Mesenchymal stem cell (in vitro differentiated cells and primary cell): ENCODE data around the gene TMEM100.
A peak's percentile ranks its signal among the peaks of the same experiment; 100 is the strongest.

Source experiments
- DNase-seq: peaks from one replicate; pipeline ENCODE4 v3.0.0-alpha.2; 2013
- H2AFZ ChIP-seq: one replicate; pipeline ENCODE4 v1.6.1; 2013; ENCODE audit warnings: low read depth, mild to moderate bottlenecking, control low read depth, inconsistent platforms, low read length, moderate library complexity
- H2AK5ac ChIP-seq: 2 replicates; pipeline ENCODE4 v1.6.1; 2013; ENCODE audit warnings: low read length, moderate library complexity, mild to moderate bottlenecking, inconsistent platforms; ENCODE audit not compliant: severe bottlenecking
- H2BK120ac ChIP-seq: one replicate; pipeline ENCODE4 v1.6.1; 2013; ENCODE audit warnings: low read depth, mild to moderate bottlenecking, inconsistent platforms, low read length, moderate library complexity
- H2BK12ac ChIP-seq, 2 experiments: one replicate each; pipeline ENCODE4 v1.6.1; 2013; ENCODE audit warnings: inconsistent platforms in 2 of 2, low read length in 2 of 2, mild to moderate bottlenecking in 2 of 2, moderate library complexity in 2 of 2, control low read depth in 1 of 2
- H2BK15ac ChIP-seq: one replicate; pipeline ENCODE4 v1.6.1; 2013; ENCODE audit warnings: mild to moderate bottlenecking, low read depth, inconsistent platforms; ENCODE audit not compliant: poor library complexity, severe bottlenecking
- H2BK5ac ChIP-seq: 2 replicates; pipeline ENCODE4 v1.6.1; 2013; ENCODE audit warnings: low read depth, mild to moderate bottlenecking, low read length, control low read depth, inconsistent platforms; ENCODE audit not compliant: poor library complexity, severe bottlenecking
- H3K14ac ChIP-seq, 2 experiments: one replicate each; pipeline ENCODE4 v1.6.1; 2013; ENCODE audit warnings: inconsistent platforms in 2 of 2, low read length in 2 of 2, control low read depth in 1 of 2, mild to moderate bottlenecking in 1 of 2, moderate library complexity in 1 of 2
- H3K18ac ChIP-seq, 2 experiments: one replicate each; pipeline ENCODE4 v1.6.1; 2013; ENCODE audit warnings: inconsistent platforms in 2 of 2, low read length in 2 of 2, control low read depth in 1 of 2, low read depth in 1 of 2, mild to moderate bottlenecking in 1 of 2
- H3K23ac ChIP-seq, 2 experiments: one replicate each; pipeline ENCODE4 v1.6.1; 2013; ENCODE audit warnings: inconsistent platforms in 2 of 2, low read length in 2 of 2, mild to moderate bottlenecking in 2 of 2, moderate library complexity in 2 of 2, control low read depth in 1 of 2
- H3K27ac ChIP-seq: 2 replicates; pipeline ENCODE4 v1.5.1; 2013; ENCODE audit warnings: mild to moderate bottlenecking, moderate library complexity, low read length, control low read depth, inconsistent platforms; ENCODE audit not compliant: poor library complexity, severe bottlenecking
- H3K27me3 ChIP-seq, 2 experiments: 2 replicates each; pipeline versions ENCODE4 v1.6.1 to v1.7.0; 2013; ENCODE audit warnings: low read length in 2 of 2, mild to moderate bottlenecking in 2 of 2, moderate library complexity in 2 of 2, control low read depth in 1 of 2, inconsistent platforms in 1 of 2; ENCODE audit not compliant: control insufficient read depth in 1 of 2, insufficient read depth in 1 of 2
- H3K36me3 ChIP-seq, 2 experiments: 2 replicates each; pipeline versions ENCODE4 v1.6.1 to v1.7.0; 2013; ENCODE audit warnings: low read length in 2 of 2, control low read depth in 1 of 2, inconsistent platforms in 1 of 2, low read depth in 1 of 2, mild to moderate bottlenecking in 1 of 2; ENCODE audit not compliant: insufficient read depth in 2 of 2, control insufficient read depth in 1 of 2
- H3K4ac ChIP-seq, 2 experiments: one replicate each; pipeline ENCODE4 v1.6.1; 2013; ENCODE audit warnings: inconsistent platforms in 2 of 2, low read length in 2 of 2, mild to moderate bottlenecking in 2 of 2, moderate library complexity in 2 of 2, control low read depth in 1 of 2, low read depth in 1 of 2
- H3K4me1 ChIP-seq: 2 replicates; pipeline ENCODE4 v1.6.1; 2013; ENCODE audit warnings: low read depth, low read length, control low read depth; ENCODE audit not compliant: control insufficient read depth, insufficient read depth
- H3K4me2 ChIP-seq: 2 replicates; pipeline ENCODE4 v1.6.1; 2013; ENCODE audit warnings: low read length, mild to moderate bottlenecking, inconsistent platforms; ENCODE audit not compliant: poor library complexity, severe bottlenecking
- H3K4me3 ChIP-seq, 2 experiments: 2 replicates each; pipeline versions ENCODE4 v1.5.1 to v1.7.0; 2013; ENCODE audit warnings: low read length in 2 of 2, mild to moderate bottlenecking in 2 of 2, control low read depth in 1 of 2, low read depth in 1 of 2; ENCODE audit not compliant: insufficient read depth in 1 of 2
- H3K79me1 ChIP-seq: replicated peaks from 2 replicates; pipeline ENCODE4 v1.6.1; 2013; ENCODE audit warnings: mild to moderate bottlenecking, control low read depth, low read length, inconsistent platforms; ENCODE audit not compliant: poor library complexity, severe bottlenecking
- H3K9ac ChIP-seq: 2 replicates; pipeline ENCODE4 v1.7.0; 2013; ENCODE audit warnings: mild to moderate bottlenecking, low read length, moderate library complexity
- H3K9me3 ChIP-seq: 2 replicates; pipeline ENCODE4 v1.7.0; 2013; ENCODE audit warnings: mild to moderate bottlenecking, low read length; ENCODE audit not compliant: control insufficient read depth
- H4K8ac ChIP-seq: one replicate; pipeline ENCODE4 v1.6.1; 2013; ENCODE audit warnings: inconsistent platforms, mild to moderate bottlenecking, low read length, moderate library complexity
- H4K91ac ChIP-seq: one replicate; pipeline ENCODE4 v1.6.1; 2013; ENCODE audit warnings: mild to moderate bottlenecking, low read length, inconsistent platforms
- WGBS: methylation state at CpG from one replicate; pipeline ENCODE4 v1.1.7; 2013; ENCODE audit warnings: mixed read lengths; 5-methylcytosine and 5-hydroxymethylcytosine counted together

The TMEM100 gene

DNA sequence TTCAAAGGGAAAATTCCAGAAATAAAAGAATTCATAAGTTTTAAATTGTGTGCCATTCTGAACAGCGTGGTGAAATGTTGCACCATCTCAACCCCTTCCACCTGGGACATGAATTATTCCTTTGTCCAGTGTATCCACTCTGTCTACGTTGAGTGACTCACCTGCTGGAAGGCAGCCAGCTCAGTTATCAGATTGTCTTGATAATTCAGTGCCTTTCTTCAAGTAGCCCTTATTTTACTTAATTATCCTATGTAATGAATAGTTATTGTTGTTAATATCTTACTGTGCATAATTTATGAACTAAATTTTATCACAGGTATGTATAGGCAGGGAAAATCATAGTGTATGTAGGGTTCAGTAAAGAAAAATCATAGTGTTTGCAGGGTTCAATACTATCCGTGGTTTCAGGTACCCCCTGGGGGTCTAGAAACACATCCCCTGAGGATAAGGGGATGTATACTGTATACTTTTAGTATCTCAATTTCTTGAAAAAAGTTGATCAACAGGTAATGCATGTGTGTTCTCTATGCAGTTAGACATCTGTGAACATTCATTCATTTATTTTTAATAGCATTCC, 20.5 kb upstream of the TMEM100 start:
- no peak overlapping the region for H4K91ac ChIP-seq
- no peaks in the 10 kb centered on the region for H3K36me3 ChIP-seq
- H3K4me3 ChIP-seq: no peak overlapping the region
- 93% methylated on average over 2 of the region's 3 CpGs for WGBS
- H3K23ac ChIP-seq: no peak overlapping the region
- H2BK15ac ChIP-seq: no peak overlapping the region
- H3K14ac ChIP-seq: no peak overlapping the region
- H2BK120ac ChIP-seq: no peak overlapping the region
- no peaks in the 10 kb centered on the region for H3K9me3 ChIP-seq
- H4K8ac ChIP-seq: no peak overlapping the region
- H2BK5ac ChIP-seq: no peak overlapping the region
- H2AFZ ChIP-seq: no peak overlapping the region
- no peaks in the 10 kb centered on the region for H3K79me1 ChIP-seq
- no peaks in the 10 kb centered on the region for H3K27me3 ChIP-seq
- no peak overlapping the region for H3K4ac ChIP-seq
- no peak overlapping the region for H3K27ac ChIP-seq
- no peak overlapping the region for H3K18ac ChIP-seq
- no peak overlapping the region for H3K9ac ChIP-seq
- H2BK12ac ChIP-seq: no peak overlapping the region
- no peak overlapping the region for H2AK5ac ChIP-seq
- no peak for DNase-seq
- no peaks in the 10 kb centered on the region for H3K4me1 ChIP-seq
- no peak overlapping the region for H3K4me2 ChIP-seq

DNA sequence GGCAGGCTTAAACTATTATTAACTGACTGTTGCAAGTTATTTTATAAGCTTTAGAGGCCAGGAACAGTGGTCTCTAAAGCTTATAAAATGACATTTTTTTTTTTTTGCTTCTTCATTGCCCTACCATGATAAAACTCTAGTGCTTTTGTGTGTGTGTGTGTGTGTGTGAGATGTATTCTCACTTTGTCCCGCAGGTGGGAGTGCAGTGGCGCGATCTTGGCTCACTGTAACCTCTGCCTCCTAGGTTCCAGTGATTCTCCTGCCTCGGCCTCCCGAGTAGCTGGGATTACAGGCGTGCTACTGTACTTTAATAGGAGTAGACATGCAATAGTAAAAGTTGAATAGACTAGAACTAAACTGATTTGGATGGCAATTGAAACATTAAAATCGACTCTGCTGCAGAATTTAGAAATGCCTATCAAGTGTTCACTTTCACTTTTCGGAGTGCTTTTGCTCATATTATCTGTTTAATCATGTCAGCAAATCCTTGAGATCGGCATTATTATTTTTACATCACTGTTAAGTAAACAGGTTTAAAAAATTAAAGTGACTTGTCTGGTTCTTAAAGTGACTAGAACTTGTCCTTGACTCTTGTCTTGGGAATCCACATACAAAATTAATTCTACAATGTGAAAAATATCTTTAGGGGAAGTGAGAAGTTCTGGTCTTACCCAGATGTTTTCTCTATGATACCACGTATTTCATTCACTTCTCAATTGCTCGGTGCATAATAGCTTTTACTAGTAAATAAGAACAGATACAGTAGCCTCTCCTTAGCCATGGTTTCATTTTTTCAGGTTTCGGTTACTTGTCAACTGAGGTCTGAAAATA, 19.8 kb upstream of the TMEM100 start:
- Histone ChIP-seq H3K23ac (no peak overlapping the region), H3K4ac (no peak overlapping the region), H2BK15ac (no peak overlapping the region), H3K4me3 (no peak overlapping the region), H4K91ac (no peak overlapping the region), H2BK5ac (no peak overlapping the region), H3K9ac (no peak overlapping the region), H2AK5ac (no peak overlapping the region), H4K8ac (no peak overlapping the region), H3K14ac (peak overlapping the region in 1 of 2 experiments; percentile 60), H3K36me3 (no peaks in the 10 kb centered on the region), H3K4me2 (no peak overlapping the region), H2AFZ (no peak overlapping the region), H3K4me1 (no peaks in the 10 kb centered on the region), H3K27ac (no peak overlapping the region), H3K9me3 (no peaks in the 10 kb centered on the region), H2BK120ac (no peak overlapping the region), H3K27me3 (no peaks in the 10 kb centered on the region), H3K79me1 (no peaks in the 10 kb centered on the region), H2BK12ac (no peak overlapping the region), H3K18ac (no peak overlapping the region)
- DNase-seq: no peak
- 95% methylated on average over 8 of the region's 12 CpGs for WGBS

DNA sequence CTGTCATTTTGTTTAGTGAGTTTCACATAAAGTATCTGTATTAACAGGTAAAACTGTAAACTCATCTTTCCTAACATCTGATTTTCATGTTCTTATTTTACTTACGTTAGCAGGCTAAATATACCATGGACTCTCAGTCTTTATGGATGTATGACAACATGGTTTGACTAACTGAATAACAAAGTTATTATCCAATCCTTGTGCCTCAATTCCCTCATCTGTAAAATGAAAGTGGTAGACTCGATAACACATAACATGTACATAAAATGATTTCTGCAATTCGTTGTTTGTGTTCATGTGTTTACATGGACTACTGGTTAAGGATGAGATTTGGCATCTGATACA, 18.7 kb upstream of the TMEM100 start:
- Histone ChIP-seq H2BK15ac (no peak overlapping the region), H3K23ac (no peak overlapping the region), H2AK5ac (no peak overlapping the region), H3K9me3 (no peaks in the 10 kb centered on the region), H3K27ac (no peak overlapping the region), H2AFZ (no peak overlapping the region), H2BK5ac (no peak overlapping the region), H3K27me3 (no peaks in the 10 kb centered on the region), H2BK12ac (no peak overlapping the region), H3K18ac (no peak overlapping the region), H3K4me3 (no peak overlapping the region), H3K14ac (no peak overlapping the region), H4K8ac (no peak overlapping the region), H3K4me2 (no peak overlapping the region), H3K4me1 (no peaks in the 10 kb centered on the region), H3K9ac (no peak overlapping the region), H3K4ac (no peak overlapping the region), H2BK120ac (no peak overlapping the region), H4K91ac (no peak overlapping the region), H3K36me3 (no peaks in the 10 kb centered on the region), H3K79me1 (no peaks in the 10 kb centered on the region)
- WGBS: no CpG with 5 or more reads among the region's 3 CpGs
- DNase-seq: no peak

DNA sequence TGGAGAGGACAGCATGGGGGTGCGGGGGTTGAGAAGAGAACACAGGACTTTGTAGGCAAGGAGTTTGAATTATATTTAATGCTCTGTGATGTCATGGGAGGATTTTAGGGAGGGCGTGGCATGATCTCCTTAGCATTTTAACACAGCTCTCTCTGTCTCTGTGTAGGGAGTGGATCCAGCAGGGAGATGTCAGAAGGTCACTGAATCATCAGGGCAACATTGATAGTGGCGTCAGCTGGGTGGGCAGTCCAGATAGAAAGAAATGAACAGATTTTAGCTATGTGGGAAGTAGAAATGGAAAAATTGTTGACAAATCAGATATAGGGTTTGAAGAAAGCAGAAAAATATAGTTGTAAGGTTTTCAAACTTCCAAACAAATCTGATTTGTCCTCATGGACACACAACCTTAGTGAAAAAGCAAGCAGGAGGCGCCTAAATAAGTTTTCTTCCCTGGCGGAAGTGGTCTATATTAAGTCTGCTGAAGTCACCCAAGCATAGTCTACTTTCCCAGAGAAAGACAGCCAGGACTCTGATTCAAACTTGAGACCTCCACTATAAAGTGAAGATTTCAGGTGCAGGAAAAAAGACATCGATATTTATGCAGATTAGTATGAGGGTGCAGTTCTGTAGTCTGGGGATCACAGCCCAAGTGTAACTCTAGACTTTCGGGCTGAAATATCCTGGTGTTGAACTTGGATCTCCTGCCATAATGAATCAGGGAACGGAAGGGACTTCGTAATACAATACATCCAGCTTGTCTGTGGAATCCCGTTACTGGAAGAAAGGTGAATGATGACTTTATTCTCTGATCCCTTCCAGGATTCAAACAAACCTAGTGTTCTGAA, 18.1 kb upstream of the TMEM100 start:
- Histone ChIP-seq H2AK5ac (no peak overlapping the region), H3K36me3 (no peaks in the 10 kb centered on the region), H3K14ac (no peak overlapping the region), H3K23ac (no peak overlapping the region), H3K4me2 (no peak overlapping the region), H2BK12ac (peak overlapping the region in 1 of 2 experiments; percentile 31), H3K18ac (no peak overlapping the region), H3K79me1 (no peaks in the 10 kb centered on the region), H2AFZ (no peak overlapping the region), H2BK120ac (no peak overlapping the region), H3K9ac (no peak overlapping the region), H2BK5ac (no peak overlapping the region), H4K91ac (no peak overlapping the region), H2BK15ac (no peak overlapping the region), H3K4me1 (no peaks in the 10 kb centered on the region), H3K27ac (no peak overlapping the region), H3K27me3 (no peaks in the 10 kb centered on the region), H4K8ac (no peak overlapping the region), H3K4ac (no peak overlapping the region), H3K4me3 (no peak overlapping the region), H3K9me3 (no peaks in the 10 kb centered on the region)
- no peak for DNase-seq
- 94% methylated on average over 10 of the region's 10 CpGs for WGBS
